ENCODE measurements around the gene STARD13. TPM values are rescaled to one million over a fixed set of nuclear protein-coding genes. Genes with fewer than 3 reads are reported as not detected.

STARD13 gene
- total and polyA plus RNA-seq, 4 experiments from 2014 or later = 0.36 to 0.44 TPM; not detected in 2

DNA sequence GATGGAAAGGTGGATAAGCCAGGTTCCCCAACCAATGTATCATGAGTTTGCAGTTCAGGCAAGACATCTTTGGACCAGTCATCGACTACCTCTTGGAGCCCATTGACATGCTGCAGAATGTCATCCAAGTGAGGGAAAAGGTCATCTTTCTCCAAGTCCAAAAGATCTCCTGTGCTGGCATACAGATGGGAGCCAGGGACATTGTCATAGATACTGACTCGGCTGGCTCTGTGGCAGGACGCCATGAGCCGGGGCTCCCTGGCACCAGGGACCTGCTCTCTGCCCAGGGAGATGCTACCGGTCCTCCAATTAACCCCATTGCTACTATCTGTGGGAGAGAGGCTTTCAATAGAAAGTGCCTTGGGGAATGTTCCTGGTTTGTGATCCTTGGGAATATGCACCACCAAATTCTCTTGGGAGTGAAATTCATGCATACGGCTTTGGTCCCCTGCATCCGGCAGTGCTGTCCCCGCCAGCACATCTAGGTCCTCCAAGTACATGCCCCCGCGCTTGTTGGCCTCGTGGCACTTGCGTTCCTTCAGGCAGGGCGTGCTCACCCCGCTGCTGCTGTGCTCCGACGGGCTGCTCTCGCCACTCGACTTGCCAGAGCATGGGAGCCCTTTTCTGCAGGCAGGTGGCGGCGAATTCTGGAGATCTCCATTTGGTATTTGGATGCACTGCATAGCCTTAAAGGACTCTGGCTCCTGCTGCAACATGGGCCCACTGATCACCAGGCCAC is 156.3 kb downstream of the STARD13 start:
- no peaks in the 10 kb centered on the region for H3K27me3 ChIP-seq (ENCODE audit: insufficient read depth, low read length)
- ChIA-PET POLR2A (ENCODE audit: partially characterized antibody) (no interaction called here), CTCF (ENCODE audit: partially characterized antibody) (no interaction called here)
- H3K4me3 ChIP-seq (ENCODE audit: low read length in 2 of 2) = no peak overlapping the region
- DNase-seq = no peak
- no peak overlapping the region for H3K27ac ChIP-seq (ENCODE audit: low read depth, low read length)
- no peaks in the 10 kb centered on the region for H3K9me3 ChIP-seq (ENCODE audit: control insufficient read depth in 1 of 2, low read length in 2 of 2)
- H3K27ac Mint-ChIP-seq = no peak overlapping the region
- no peaks in the 10 kb centered on the region for H3K36me3 Mint-ChIP-seq
- H3K9me3 Mint-ChIP-seq = no peaks in the 10 kb centered on the region
- H3K36me3 ChIP-seq (ENCODE audit: insufficient read depth, low read length) = no peaks in the 10 kb centered on the region
- peaks cover 0 to 2% of the 10 kb centered on the region in 2 donors for H3K27me3 Mint-ChIP-seq
- H3K4me1 ChIP-seq (ENCODE audit: insufficient read depth, low read length) = no peaks in the 10 kb centered on the region
- intact Hi-C loops (cut with micrococcal nuclease) = no loop called here
- no peak overlapping the region for H3K4me3 Mint-ChIP-seq
- H3K4me1 Mint-ChIP-seq = no peaks in the 10 kb centered on the region

DNA sequence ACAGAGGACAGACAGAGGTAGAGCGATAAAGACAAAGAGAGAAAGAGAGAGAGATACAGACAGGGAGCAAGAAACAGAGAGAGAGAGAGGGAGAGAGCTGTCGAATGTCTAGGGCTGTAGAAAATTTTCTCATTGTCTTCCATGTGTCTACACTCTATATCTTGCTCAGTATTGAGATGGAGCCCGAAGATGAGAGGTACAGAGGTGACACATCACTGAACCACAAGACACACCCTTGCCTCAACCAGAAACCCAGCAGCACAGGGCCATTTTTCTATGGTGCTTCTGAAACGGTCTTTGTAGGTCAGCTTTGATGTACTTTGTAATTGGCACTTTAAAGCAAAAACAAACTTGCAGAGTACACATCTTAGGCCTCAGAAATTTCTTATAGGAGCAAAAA is 157.4 kb downstream of the STARD13 start:
- no peak for DNase-seq
- intact Hi-C loops (cut with micrococcal nuclease) = no loop called here
- CTCF ChIA-PET (ENCODE audit: partially characterized antibody) = no interaction called here
- no peak overlapping the region for H3K4me3 ChIP-seq (ENCODE audit: low read length in 2 of 2)
- no peaks in the 10 kb centered on the region for H3K4me1 Mint-ChIP-seq
- no peaks in the 10 kb centered on the region for H3K36me3 ChIP-seq (ENCODE audit: insufficient read depth, low read length)
- H3K27ac ChIP-seq (ENCODE audit: low read depth, low read length) = no peak overlapping the region
- H3K36me3 Mint-ChIP-seq = no peaks in the 10 kb centered on the region
- no peaks in the 10 kb centered on the region for H3K9me3 Mint-ChIP-seq
- POLR2A ChIA-PET (ENCODE audit: partially characterized antibody) = no interaction called here
- no peak overlapping the region for H3K27ac Mint-ChIP-seq
- H3K27me3 Mint-ChIP-seq = peaks cover 1 to 5% of the 10 kb centered on the region in 2 donors
- H3K9me3 ChIP-seq (ENCODE audit: control insufficient read depth in 1 of 2, low read length in 2 of 2) = no peaks in the 10 kb centered on the region
- no peak overlapping the region for H3K4me3 Mint-ChIP-seq
- no peaks in the 10 kb centered on the region for H3K27me3 ChIP-seq (ENCODE audit: insufficient read depth, low read length)
- no peaks in the 10 kb centered on the region for H3K4me1 ChIP-seq (ENCODE audit: insufficient read depth, low read length)

GRCh38 chr13:33127009-33127551 is 158.5 kb downstream of the STARD13 start:
- H3K27ac Mint-ChIP-seq = no peak overlapping the region
- intact Hi-C loops (cut with micrococcal nuclease) = no loop called here
- H3K36me3 ChIP-seq (ENCODE audit: insufficient read depth, low read length) = no peaks in the 10 kb centered on the region
- no peaks in the 10 kb centered on the region for H3K36me3 Mint-ChIP-seq
- H3K4me1 ChIP-seq (ENCODE audit: insufficient read depth, low read length) = no peaks in the 10 kb centered on the region
- no peak overlapping the region for H3K4me3 ChIP-seq (ENCODE audit: low read length in 2 of 2)
- peaks cover 3 to 5% of the 10 kb centered on the region in 2 donors for H3K27me3 Mint-ChIP-seq
- ChIA-PET CTCF (ENCODE audit: partially characterized antibody) (no interaction called here), POLR2A (ENCODE audit: partially characterized antibody) (no interaction called here)
- no peaks in the 10 kb centered on the region for H3K27me3 ChIP-seq (ENCODE audit: insufficient read depth, low read length)
- DNase-seq = no peak
- H3K4me3 Mint-ChIP-seq = no peak overlapping the region
- H3K4me1 Mint-ChIP-seq = no peaks in the 10 kb centered on the region
- no peaks in the 10 kb centered on the region for H3K9me3 ChIP-seq (ENCODE audit: control insufficient read depth in 1 of 2, low read length in 2 of 2)
- H3K27ac ChIP-seq (ENCODE audit: low read depth, low read length) = no peak overlapping the region
- H3K9me3 Mint-ChIP-seq = no peaks in the 10 kb centered on the region

- CTCF ChIA-PET (ENCODE audit: partially characterized antibody) = no interaction called here
Observed at GRCh38 chr13:33125821-33126570, 159.6 kb downstream of the STARD13 start.

DNA sequence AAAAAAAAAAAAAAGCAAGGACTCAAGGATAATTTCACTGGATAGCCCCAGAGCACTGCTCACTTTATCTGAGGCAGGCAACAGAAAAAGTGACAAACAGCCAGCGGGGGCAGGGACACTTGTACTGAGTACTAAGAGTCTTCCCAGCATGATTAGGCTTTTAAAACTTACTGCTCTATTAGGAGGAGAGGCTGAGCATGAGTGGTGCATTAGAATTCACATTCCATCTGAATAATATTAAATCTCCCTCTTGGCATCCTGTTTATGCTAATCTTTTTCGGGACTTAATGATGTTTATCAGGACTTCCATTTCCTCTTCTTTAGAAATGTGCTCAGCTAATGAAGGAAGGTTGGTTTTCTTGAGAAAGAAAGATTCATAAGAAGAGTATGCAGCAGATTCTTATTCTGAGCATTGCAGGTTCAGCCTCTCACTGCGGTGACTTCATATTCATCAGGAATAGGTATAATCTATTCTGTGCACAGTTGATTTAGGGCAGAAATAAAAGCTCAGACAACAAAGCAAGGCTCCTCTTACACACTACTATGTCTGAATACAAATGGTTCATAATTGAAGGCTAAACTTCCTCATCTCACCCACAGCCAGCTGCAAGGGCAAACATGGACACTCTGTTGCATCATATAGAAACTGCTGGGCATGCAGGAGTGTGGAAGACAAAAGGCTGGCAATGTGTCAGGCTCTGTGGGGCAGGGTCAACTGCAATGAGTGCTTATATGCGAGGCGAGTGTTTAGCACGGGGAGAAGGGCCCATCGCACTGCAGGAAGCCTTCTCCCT is 162.3 kb downstream of the STARD13 start:
- no peak overlapping the region for H3K27ac Mint-ChIP-seq
- H3K36me3 Mint-ChIP-seq = no peaks in the 10 kb centered on the region
- Histone ChIP-seq H3K36me3 (ENCODE audit: insufficient read depth, low read length) (no peaks in the 10 kb centered on the region), H3K4me1 (ENCODE audit: insufficient read depth, low read length) (no peaks in the 10 kb centered on the region), H3K9me3 (ENCODE audit: control insufficient read depth in 1 of 2, low read length in 2 of 2) (no peaks in the 10 kb centered on the region), H3K4me3 (ENCODE audit: low read length in 2 of 2) (no peak overlapping the region), H3K27ac (ENCODE audit: low read depth, low read length) (no peak overlapping the region), H3K27me3 (ENCODE audit: insufficient read depth, low read length) (no peaks in the 10 kb centered on the region)
- H3K9me3 Mint-ChIP-seq = no peaks in the 10 kb centered on the region
- ChIA-PET CTCF (ENCODE audit: partially characterized antibody) (no interaction called here), POLR2A (ENCODE audit: partially characterized antibody) (no interaction called here)
- H3K27me3 Mint-ChIP-seq = peaks cover 6 to 7% of the 10 kb centered on the region in 2 donors
- DNase-seq = no peak
- intact Hi-C loops (cut with micrococcal nuclease) = no loop called here
- no peak overlapping the region for H3K4me3 Mint-ChIP-seq
- no peaks in the 10 kb centered on the region for H3K4me1 Mint-ChIP-seq

More at GRCh38 chr13:33125821-33126570, 159.6 kb downstream of the STARD13 start:
- Mint-ChIP-seq H3K27me3 (peaks cover 3 to 5% of the 10 kb centered on the region in 2 donors), H3K27ac (no peak overlapping the region), H3K4me1 (no peaks in the 10 kb centered on the region), H3K9me3 (no peaks in the 10 kb centered on the region), H3K4me3 (no peak overlapping the region), H3K36me3 (no peaks in the 10 kb centered on the region)
- no peak overlapping the region for H3K27ac ChIP-seq (ENCODE audit: low read depth, low read length)
- no peaks in the 10 kb centered on the region for H3K9me3 ChIP-seq (ENCODE audit: control insufficient read depth in 1 of 2, low read length in 2 of 2)
- H3K27me3 ChIP-seq (ENCODE audit: insufficient read depth, low read length) = no peaks in the 10 kb centered on the region
- no peak overlapping the region for H3K4me3 ChIP-seq (ENCODE audit: low read length in 2 of 2)
- H3K36me3 ChIP-seq (ENCODE audit: insufficient read depth, low read length) = no peaks in the 10 kb centered on the region
- intact Hi-C loops (cut with micrococcal nuclease) = no loop called here
- POLR2A ChIA-PET (ENCODE audit: partially characterized antibody) = no interaction called here
- no peaks in the 10 kb centered on the region for H3K4me1 ChIP-seq (ENCODE audit: insufficient read depth, low read length)
- no peak for DNase-seq

GRCh38 chr13:33119856-33120543 is 165.6 kb downstream of the STARD13 start:
- Mint-ChIP-seq H3K9me3 (no peaks in the 10 kb centered on the region), H3K4me1 (no peaks in the 10 kb centered on the region), H3K27ac (no peak overlapping the region), H3K27me3 (peaks cover 6 to 7% of the 10 kb centered on the region in 2 donors), H3K36me3 (no peaks in the 10 kb centered on the region), H3K4me3 (no peak overlapping the region)
- H3K4me3 ChIP-seq (ENCODE audit: low read length in 2 of 2) = no peak overlapping the region
- no peaks in the 10 kb centered on the region for H3K27me3 ChIP-seq (ENCODE audit: insufficient read depth, low read length)
- no peak overlapping the region for H3K27ac ChIP-seq (ENCODE audit: low read depth, low read length)
- ChIA-PET CTCF (ENCODE audit: partially characterized antibody) (no interaction called here), POLR2A (ENCODE audit: partially characterized antibody) (no interaction called here)
- H3K4me1 ChIP-seq (ENCODE audit: insufficient read depth, low read length) = no peaks in the 10 kb centered on the region
- intact Hi-C loops (cut with micrococcal nuclease) = no loop called here
- no peaks in the 10 kb centered on the region for H3K36me3 ChIP-seq (ENCODE audit: insufficient read depth, low read length)
- no peaks in the 10 kb centered on the region for H3K9me3 ChIP-seq (ENCODE audit: control insufficient read depth in 1 of 2, low read length in 2 of 2)
- DNase-seq = no peak
